ENCODE data around the gene TMC6. TPM values are rescaled to one million over a fixed set of nuclear protein-coding genes. Genes with fewer than 3 reads are reported as not detected.

Gene TMC6
- total and polyA plus RNA-seq, 2 of the 4 experiments (the other 2 are of a cell fraction), result 0.19 TPM; not detected in 1

DNA sequence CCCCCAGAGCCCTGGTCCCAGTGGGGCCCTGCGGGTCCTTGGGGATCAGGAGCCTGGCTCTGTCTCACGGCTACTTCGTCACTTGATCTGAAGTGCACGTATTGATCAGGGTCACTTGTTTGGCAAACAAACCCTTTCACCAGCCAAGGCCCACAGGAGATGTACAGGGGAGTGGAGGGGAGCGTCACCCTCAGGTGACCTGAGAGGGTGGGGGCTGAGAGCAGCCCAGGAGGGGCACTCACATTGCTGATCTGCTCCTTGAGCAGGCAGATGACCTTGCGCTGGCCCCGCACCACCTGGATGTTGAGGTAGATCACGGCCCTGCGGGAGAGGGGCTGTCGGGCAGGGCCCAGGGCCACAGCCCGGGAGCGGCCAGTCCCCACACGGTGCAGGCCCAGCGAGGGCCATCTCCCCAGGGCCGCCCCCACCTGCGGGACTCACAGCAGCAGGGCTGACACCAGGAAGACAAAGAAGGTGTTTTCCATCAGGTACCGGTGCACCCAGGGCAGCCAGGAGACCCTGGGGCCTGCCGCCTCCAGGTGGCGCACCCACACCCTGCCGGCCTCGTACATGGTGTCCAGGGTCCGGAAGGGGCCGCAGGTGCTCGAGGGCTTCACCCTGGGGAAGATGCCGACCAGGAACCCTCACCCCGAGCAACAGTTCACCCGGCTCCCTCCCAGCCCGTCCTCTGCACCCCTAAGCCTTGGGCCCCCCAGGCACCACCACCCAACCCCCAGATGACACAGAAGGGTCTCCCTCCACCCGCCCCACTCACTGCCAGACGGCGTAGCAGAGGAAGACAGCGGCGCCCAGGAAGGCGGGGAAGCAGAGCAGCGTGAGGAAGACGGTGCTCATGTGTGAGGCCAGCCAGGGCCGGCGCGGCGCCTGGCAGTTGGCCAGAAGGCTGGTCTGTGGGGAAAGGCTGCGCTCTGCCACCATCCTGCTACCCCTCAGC, 11.3 kb downstream of the TMC6 start:
- no peak for DNase-seq
- BruUV-seq (replicated peaks), result no TSS peak
- peaks cover 12% of the 10 kb centered on the region; the same call in 1 of the 2 replicates for H3K27me3 ChIP-seq (ENCODE audit: control insufficient read depth, insufficient read depth, low read length)
- no peak overlapping the region for H2AK5ac ChIP-seq (ENCODE audit: low read depth, low read length)
- CTCF ChIA-PET, result no interaction called here
- no peak overlapping the region for H3K9ac ChIP-seq (ENCODE audit: low read depth, low read length)
- no peaks in the 10 kb centered on the region for H3K4me1 ChIP-seq (ENCODE audit: control insufficient read depth, insufficient read depth, low read length)
- dilution Hi-C loops (cut with HindIII; ENCODE audit: low sequenced_read_pairs, unreplicated experiment) (no loop called here), intact Hi-C loops (cut with micrococcal nuclease) (no loop called here), in situ Hi-C loops (cut with MboI; ENCODE audit: low sequenced_read_pairs) (loop anchor here (10.0 kb wide), 2 partner anchors 127 to 307 kb away; no protein-coding TSS in a partner anchor)
- H2BK120ac ChIP-seq (ENCODE audit: low read depth, low read length), result no peak overlapping the region
- 0 out of 2 replicates have a peak, but pooled peaks have one; percentile 24 for ATAC-seq (ENCODE audit: low read depth)
- no peak overlapping the region for H3K56ac ChIP-seq (ENCODE audit: extremely low read depth, insufficient read depth, low read length)
- H4K8ac ChIP-seq (ENCODE audit: low read depth in 2 of 2, low read length in 2 of 2), result no peak overlapping the region
- no peaks in the 10 kb centered on the region for H3K9me3 ChIP-seq (ENCODE audit: control insufficient read depth, insufficient read depth, low read length)
- H3K18ac ChIP-seq (ENCODE audit: low read depth, low read length), result no peak overlapping the region
- no peak overlapping the region for H2BK15ac ChIP-seq (ENCODE audit: low read depth, low read length)
- no peaks in the 10 kb centered on the region for H3K36me3 ChIP-seq (ENCODE audit: control insufficient read depth, insufficient read depth, low read length)
- H3K4me2 ChIP-seq (ENCODE audit: low read depth, low read length), result no peak overlapping the region
- no peak overlapping the region for H2AK9ac ChIP-seq (replicated peaks; ENCODE audit: low read depth, low read length, poor library complexity)
- no peak overlapping the region for H3K23ac ChIP-seq (ENCODE audit: low read depth, low read length)
- H3K4ac ChIP-seq (ENCODE audit: low read depth, low read length), result no peak overlapping the region
- H4K5ac ChIP-seq (ENCODE audit: low read depth, low read length), result no peak overlapping the region
- TF ChIP-seq SMC3 (IDR thresholded peaks at IDR 0.05; ENCODE audit: low read depth, low read length) (no peak), FOS (IDR thresholded peaks at IDR 0.05; ENCODE audit: low read depth, low read length) (no peak)
- TF ChIP-seq, protein P1, sequence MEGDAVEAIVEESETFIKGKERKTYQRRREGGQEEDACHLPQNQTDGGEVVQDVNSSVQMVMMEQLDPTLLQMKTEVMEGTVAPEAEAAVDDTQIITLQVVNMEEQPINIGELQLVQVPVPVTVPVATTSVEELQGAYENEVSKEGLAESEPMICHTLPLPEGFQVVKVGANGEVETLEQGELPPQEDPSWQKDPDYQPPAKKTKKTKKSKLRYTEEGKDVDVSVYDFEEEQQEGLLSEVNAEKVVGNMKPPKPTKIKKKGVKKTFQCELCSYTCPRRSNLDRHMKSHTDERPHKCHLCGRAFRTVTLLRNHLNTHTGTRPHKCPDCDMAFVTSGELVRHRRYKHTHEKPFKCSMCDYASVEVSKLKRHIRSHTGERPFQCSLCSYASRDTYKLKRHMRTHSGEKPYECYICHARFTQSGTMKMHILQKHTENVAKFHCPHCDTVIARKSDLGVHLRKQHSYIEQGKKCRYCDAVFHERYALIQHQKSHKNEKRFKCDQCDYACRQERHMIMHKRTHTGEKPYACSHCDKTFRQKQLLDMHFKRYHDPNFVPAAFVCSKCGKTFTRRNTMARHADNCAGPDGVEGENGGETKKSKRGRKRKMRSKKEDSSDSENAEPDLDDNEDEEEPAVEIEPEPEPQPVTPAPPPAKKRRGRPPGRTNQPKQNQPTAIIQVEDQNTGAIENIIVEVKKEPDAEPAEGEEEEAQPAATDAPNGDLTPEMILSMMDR (conservative IDR thresholded peaks at IDR 0.05; ENCODE audit: low read depth, low read length), result 0 out of 2 replicates have a peak, but pooled peaks have one; percentile 14
- H3K14ac ChIP-seq (replicated peaks; ENCODE audit: low read depth, low read length), result no peak overlapping the region
- POLR2A ChIA-PET (ENCODE audit: unreplicated experiment), result no interaction called here
- H4K20me1 ChIP-seq (ENCODE audit: insufficient read depth, low read length), result no peaks in the 10 kb centered on the region; the same call in 1 of the 2 replicates
- no peak overlapping the region for H4K91ac ChIP-seq (ENCODE audit: insufficient read depth, low read depth, low read length)
- no peaks in the 10 kb centered on the region for H3K9me1 ChIP-seq (ENCODE audit: insufficient read depth, low read length)
- H3K4me3 ChIP-seq (ENCODE audit: insufficient read depth, low read depth, low read length), result no peak overlapping the region
- H2AFZ ChIP-seq (replicated peaks; ENCODE audit: low read length, poor library complexity), result peak overlapping the region; percentile 23
- no peak overlapping the region for H2BK20ac ChIP-seq (ENCODE audit: low read depth, low read length)
- H3K27ac ChIP-seq (ENCODE audit: insufficient read depth, low read length), result no peak overlapping the region
- WGBS, 2 experiments (ENCODE audit: extremely low coverage in 2 of 2, insufficient read length in 1 of 2), result 76% methylated on average over 7 of the region's 41 CpGs; no CpG with 5 or more reads in 1 of the 2 experiments
- H3K79me1 ChIP-seq (ENCODE audit: low read depth in 1 of 2, low read length in 2 of 2), result no peaks in the 10 kb centered on the region
- H2BK5ac ChIP-seq (ENCODE audit: low read depth, low read length, poor library complexity, severe bottlenecking), result no peak overlapping the region

Measured in IMR-90 (cell line).